Daoy (cell line): Measurements from ENCODE around the gene ITPA. TPM values are rescaled to one million over a fixed set of nuclear protein-coding genes. Genes with fewer than 3 reads are reported as not detected.
"Not testable (repeated sequence)": the region's sequence is repeated elsewhere in the genome, so short reads cannot be mapped to it uniquely, and the experiment has no call there.

Experiments
- DNase-seq: peaks from one replicate; pipeline ENCODE4 v3.0.0-alpha.2; 2015; ENCODE audit warnings: low read depth
- total RNA-seq: library from RNA; depleted of rRNA; stranded (reverse); fragments of >200 nt; shearing (Covaris generic); gene quantifications from 2 replicates; pipeline ENCODE4 v1.2.3, GENCODE V29; 2014

The ITPA gene
- total RNA-seq, 1 experiment from 2014 or later = 102 TPM

- DNase-seq = no peak
These were observed 9.1 kb upstream of the ITPA start for GRCh38 chr20:3199976-3200755.

- no peak for DNase-seq
These were observed 6.4 kb upstream of the ITPA start for GRCh38 chr20:3202965-3203314.

GRCh38 chr20:3203315-3204123 lies 5.8 kb upstream of the ITPA start:
- DNase-seq = peak; percentile 34

GRCh38 chr20:3204124-3204794 lies 5.0 kb upstream of the ITPA start, which contains the start of gene DDRGK1:
Gene DDRGK1 (minus strand): TSS chr20:3204682. CDS start chr20:3204627, 55 bp downstream.
- DNase-seq = peak; percentile 83

- DNase-seq = no peak
These were observed 477 bp upstream of the ITPA start for GRCh38 chr20:3208786-3209256.

- no peak for DNase-seq
These were observed 634 bp downstream of the ITPA start for GRCh38 chr20:3209946-3210317.

GRCh38 chr20:3210346-3210745 lies 1.0 kb downstream of the ITPA start:
- DNase-seq = no peak

- DNase-seq = no peak
These were observed 3.9 kb downstream of the ITPA start for GRCh38 chr20:3213226-3213625.

- DNase-seq = not testable (repeated sequence)
These were observed 6.1 kb downstream of the ITPA start for GRCh38 chr20:3215359-3215917.

- peak; percentile 55 for DNase-seq
These were observed 9.2 kb downstream of the ITPA start for GRCh38 chr20:3218307-3218988.

GRCh38 chr20:3221398-3222226 lies 12.3 kb downstream of the ITPA start:
- DNase-seq = no peak

- peak; percentile 37 for DNase-seq
These were observed 13.6 kb downstream of the ITPA start for GRCh38 chr20:3222635-3223600.

GRCh38 chr20:3223651-3223993 lies 14.3 kb downstream of the ITPA start:
- no peak for DNase-seq

GRCh38 chr20:3223994-3224680 lies 14.8 kb downstream of the ITPA start:
- DNase-seq = no peak

- DNase-seq = no peak
These were observed 15.6 kb downstream of the ITPA start for GRCh38 chr20:3224681-3225421.

- DNase-seq = no peak
These were observed 16.8 kb downstream of the ITPA start for GRCh38 chr20:3226093-3226492.

GRCh38 chr20:3226864-3227263 lies 17.6 kb downstream of the ITPA start:
- no peak for DNase-seq

- no peak for DNase-seq
These were observed 18.2 kb downstream of the ITPA start for GRCh38 chr20:3227506-3227905.
